NCI-H524 treated with DMSO at 0.1 percent for 48 hours (cell line): ENCODE data around the gene RILP.

Experiments used
- DNase-seq: peaks from one replicate; lab custom pipeline; 2025; lab: John Stamatoyannopoulos, UW

RILP gene

DNA sequence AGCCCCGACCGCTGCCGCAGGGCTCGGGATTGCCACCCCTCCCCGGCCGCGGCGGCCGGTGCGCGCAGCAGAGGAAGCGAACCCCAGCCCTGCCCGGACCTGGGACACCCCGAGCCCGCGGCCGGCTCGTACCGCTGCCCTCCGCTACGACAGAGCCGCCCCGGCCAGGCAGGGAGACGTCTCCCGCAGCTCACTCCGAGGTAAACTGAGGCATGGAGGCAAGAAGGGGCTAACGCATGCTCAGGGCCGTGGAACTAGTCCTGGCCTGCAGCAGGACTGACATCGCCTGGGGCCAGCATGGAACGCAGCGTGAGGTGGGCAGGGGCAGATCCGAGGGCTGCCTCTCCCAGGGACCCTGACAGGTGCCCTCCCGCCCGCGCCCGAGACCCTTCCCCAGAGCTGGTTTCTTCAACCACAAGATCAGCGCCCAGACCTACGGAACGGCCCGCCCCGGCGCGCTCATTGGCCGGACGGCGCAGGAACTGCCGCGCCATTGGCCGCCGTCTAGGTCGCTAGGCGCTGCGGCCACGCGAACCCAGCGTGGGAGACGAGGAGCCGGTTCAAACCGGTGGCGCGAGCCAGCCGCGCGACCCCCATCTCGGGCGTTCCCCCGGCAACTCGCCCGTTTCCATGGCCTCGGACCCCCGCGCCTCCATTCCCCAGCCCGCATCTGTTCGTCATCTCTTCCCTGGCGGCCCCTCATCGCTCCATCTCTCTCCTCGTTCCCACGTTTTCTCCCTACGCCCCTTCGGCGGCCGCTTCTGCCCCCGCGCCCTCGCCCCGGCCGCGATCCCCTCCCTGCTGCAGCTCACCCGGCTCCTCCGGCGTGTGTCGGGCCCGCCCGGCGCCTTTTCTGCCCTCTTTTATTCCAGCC lies 21.4 kb downstream of the RILP start, which contains the start of gene SLC43A2:
Gene SLC43A2, minus strand, starts transcription at position 853 of the 874 bp plus-strand sequence. CDS start 960 bp downstream, outside the sequence.
- DNase-seq = peak; percentile 44

DNA sequence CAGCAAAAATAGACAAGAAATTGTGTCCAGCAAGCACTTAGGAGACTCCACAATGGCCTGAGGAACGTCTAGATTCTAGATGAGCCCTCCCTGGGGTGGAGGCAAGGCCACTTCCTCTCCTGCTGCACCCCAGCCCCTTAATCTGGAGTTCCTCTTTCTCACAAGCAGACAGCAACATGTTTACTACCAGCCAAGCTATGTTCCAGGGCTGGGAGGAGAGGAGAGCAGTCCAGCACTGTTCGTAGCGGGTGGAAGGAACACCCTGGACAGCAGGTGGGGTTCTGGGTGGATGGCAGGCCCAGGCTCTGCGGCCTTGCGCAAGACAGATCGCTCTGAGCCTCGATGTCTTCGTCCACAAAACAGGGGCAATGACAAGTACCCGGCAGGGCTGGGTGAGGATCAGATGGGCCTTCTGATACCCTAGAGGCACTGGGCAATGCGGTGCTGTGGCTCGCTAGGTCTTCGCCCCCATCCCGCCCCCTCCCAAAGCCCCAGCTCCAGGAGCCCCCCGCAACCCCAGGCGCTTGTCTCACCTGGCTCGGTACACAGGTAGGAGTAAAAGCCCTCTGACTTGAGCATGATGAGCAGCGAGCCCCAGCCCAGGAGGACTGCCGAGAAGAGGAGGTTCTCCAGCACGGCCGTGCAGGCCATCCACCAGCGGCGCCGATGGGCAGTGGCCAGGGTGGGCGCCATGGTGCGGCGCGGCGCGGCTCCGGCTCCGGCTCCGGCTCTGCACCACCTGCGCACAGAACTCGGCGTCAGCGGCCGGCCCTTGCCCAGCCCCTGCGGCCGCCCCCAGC lies 22.3 kb downstream of the RILP start:
- DNase-seq = no peak

DNA sequence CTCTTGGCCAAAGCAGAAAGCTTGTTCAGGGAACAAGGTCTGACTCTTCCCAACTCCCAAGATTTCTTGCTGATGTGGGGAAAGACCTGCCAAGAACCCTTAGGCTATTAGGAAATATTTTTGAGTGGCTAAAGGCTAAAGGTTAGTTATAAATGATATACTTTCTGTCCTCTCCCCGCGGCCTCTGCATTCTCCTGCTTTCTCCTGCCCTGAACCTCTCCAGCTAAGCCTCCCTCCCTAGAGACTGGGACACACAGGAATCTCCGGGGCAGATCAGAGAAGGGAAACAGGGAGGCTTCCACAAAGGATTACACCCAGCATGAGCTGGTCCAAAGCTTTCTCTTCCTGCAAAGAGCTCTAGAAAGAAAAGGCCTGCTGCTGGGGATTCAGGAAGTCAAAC lies 23.3 kb downstream of the RILP start:
- no peak for DNase-seq

DNA sequence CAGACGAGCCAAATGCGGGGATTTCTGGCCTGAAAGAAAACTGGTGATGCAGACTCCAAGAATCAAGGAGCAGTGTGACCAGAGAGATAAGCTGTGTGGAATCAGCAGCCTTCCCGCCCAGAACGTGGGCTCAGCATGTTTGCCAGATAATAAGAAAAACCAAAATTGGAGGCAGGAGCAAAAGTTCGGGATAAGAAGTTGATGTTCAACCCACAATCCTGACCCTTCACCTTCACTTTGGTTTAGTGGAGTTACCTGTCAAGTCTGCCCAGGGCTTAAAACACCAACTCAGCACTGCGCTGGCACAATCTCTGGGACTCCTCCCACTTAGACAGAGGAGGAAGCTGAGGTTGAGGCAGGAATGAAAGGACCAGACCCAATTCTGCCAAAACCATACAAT lies 24.1 kb downstream of the RILP start:
- DNase-seq = no peak

DNA sequence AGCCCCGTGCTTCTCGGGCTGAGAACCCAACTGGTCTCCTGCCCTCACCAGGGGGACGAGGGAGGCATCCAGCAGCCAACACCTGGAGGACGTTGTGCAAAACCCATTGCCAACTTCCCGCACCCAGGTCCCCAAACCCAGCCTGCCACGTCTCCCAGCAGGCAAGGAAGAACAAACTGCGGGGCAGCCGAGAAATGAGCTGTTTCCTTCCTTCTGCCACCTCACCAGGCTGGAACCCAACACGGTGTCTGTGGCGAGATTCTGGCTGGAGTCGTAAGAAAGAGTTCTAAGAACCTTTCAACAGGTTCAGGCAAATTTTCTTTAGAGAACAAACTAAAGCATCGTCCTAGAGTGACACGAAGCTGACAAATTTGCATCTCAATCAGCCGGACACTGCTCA lies 24.6 kb downstream of the RILP start:
- no peak for DNase-seq

DNA sequence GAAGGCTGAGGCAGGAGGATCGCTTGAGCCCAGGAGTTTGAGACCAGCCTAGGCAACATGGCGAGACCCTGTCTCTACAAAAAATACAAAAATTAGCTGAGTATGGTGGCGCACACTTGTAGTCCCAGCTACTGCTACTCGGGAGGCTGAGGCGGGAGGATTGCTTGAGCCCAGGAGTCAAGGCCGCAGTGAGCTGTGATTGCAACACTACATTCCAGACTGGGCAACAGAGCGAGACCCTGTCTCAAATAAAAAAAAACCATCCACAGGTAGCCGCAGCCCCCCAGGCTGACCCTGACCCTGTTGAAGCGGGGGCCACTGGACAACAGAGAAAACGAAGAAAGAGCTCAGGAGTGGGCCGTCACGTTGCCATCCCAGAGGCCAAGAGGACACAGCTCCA lies 25.0 kb downstream of the RILP start:
- no peak for DNase-seq

DNA sequence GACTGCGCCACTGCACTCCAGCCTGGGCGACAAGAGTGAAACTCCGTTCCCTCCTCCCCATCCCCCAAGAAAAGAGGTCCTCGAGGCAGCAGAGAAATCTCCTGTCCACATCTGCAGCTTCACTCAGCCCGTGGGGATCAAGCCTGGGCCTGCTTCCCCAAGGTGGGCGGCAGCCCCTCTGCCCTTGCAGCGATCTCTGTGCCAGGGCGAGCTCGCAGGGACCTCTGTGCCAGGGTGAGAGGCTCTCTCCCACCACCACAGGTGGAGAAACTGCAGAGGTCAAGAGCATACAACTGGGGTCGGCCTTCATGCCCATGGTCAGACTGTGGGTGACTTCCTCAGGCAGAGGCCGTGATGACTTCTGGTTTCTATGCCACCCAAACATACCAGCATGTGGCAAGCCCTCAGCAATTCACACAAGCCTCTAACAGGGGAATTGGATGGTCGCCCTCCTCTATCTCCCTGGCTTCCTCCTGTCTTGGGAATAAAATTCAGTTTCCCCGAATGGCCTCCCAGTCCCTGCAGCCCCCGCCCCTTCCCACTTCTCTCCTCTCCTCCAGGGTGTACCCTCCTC lies 26.5 kb downstream of the RILP start:
- DNase-seq = no peak

DNA sequence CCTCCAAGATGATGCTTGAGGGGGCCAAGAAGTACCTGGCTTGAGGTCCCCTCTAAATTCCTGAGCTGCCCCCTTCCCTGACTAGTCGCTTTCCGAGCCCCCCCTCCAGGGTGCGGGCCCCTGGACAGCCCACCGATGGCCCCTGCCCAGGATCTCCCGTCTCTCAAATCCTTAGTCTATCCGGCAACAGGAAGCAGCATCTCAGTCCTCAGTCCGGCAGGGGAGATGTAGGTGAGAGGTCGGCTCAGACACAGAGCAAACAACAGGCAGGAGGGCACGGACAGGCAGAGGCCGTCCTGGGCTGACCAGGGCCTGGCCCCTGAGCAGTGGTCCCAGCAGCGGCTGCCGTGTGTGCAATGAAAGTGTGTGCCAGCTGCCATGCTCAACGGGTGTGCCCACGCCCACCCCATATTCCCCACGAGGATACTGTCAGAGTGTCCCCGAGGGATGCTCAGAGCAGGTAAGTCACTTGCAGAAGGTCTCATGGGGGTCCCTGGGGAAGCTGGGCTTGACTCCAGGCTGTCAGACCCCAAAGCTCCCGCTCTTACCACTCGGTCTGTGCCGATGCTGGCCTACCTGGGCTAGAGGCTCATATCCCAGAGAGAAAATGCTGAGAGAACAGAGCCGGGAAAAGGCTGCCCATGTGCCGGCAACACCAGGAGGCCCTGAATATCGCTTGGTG lies 28.3 kb downstream of the RILP start:
- no peak for DNase-seq

DNA sequence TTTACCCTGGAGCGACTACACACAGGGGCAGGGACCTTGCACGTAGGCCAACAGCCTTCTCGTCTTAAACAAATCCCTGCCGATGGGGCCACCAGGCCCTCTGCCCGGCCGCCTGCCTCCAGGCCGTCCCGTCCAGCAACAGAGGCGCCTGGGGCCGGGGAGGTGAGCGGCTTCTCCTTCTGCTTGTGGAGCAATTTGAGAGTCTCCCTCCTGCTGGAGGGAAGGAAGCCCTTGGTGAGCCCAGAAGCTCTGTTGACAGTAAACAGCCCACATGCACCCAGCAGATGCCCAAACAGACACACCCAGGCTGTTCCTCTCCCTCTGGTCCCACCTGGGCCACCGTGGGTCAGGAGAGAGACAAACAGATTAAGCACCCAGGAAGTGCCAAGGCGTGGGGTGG lies 29.2 kb downstream of the RILP start:
- DNase-seq = no peak

DNA sequence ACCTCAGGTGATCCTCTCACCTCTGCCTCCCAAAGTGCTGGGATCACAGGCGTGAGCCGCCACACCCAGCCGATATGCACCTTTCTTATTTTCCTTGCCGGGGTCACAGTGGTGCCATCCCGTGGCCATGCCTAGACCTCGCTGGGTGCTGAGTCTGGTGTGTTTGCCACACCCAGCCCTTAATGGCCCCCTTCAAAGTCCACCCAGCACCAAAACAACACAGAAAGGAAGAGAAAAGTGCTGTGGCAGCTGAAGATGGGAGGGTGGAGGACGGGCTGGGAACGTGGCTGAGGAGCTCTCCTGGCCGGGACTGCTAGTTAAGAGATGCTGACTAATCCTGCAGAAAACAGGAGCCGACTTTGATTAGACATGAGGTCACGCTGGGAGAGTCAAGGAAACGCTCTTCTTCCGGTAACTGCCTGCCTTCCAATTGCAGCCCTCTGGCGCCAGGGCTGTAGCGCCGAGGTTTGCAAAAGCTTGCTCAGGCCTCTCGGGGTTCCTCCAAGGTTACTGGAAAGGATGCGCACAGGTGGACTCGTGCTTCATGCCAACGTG lies 32.0 kb downstream of the RILP start:
- DNase-seq = no peak

DNA sequence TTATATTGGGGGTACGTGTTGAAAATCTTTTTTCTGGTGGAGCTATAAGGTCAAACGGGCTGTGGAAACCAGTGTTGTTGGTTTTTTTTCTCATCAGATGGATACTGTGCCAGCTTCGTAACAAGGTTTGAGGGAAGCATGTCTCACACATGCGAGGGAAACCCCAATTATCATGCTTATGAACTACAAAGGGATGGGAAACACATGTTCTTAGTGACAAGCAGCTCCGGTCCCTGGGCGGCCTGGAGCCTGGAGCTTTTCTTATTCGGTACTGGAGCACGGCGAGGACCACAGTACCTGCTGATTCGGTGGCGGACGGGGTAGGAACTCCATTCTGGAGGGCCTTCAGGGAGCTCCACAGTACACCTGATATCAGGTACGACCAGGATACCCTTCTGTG lies 33.6 kb downstream of the RILP start:
- DNase-seq = no peak

DNA sequence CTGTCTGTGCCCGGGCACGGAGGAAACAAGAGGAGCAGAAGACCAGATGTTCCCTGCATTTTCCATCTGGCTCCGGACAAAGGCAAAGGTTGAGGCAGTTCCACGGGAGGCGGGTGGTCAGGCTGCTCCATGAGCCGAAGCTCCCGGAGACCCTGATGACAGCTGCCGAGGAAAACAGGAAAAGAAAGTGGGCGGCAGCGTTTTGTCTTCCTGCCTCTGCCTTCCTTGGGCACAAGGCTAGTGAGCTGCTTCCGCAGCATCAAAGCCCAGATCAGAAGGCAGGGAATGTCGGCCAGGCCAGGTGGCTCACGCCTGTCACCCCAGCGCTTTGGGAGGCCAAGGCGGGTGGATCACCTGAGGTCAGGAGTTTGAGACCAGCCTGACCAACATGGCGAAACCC lies 37.3 kb downstream of the RILP start:
- DNase-seq = no peak

DNA sequence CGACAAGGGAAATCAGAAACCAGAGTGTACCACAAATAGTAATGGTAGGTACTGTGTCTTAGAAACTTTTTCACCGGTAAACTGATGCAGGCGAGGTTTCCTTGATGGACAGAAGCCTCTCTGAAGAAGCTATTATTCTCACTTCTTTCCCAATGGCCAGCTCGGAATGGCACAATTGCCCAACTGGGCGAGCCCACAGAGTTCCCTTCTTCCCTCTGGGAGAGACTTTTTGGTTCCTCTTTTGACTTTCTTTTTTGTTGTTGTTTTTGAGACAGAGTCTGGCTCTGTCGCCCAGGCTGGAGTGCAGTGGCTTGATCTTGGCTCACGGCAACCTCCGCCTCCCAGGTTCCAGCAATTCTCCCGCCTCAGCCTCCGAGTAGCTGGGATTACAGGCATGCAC lies 38.0 kb downstream of the RILP start:
- no peak for DNase-seq

DNA sequence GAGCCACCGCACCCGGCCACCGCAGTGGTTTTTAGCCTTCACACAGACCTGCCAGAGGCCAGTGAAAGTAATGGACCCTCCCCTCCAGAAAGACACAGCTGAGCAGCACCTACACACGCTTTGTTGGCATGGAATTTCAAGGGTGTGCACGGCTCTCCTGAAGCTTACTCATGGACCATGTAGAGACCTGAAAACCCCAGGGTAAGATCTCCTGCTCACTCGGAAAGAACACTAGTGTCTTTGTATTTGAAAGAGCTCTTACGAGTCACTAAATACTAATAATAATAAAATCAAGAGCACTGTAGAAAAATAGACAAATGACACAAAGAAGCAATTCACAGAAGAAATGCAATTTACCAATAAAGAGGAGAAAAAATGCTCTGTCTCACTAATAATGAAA lies 41.0 kb downstream of the RILP start:
- DNase-seq = no peak

DNA sequence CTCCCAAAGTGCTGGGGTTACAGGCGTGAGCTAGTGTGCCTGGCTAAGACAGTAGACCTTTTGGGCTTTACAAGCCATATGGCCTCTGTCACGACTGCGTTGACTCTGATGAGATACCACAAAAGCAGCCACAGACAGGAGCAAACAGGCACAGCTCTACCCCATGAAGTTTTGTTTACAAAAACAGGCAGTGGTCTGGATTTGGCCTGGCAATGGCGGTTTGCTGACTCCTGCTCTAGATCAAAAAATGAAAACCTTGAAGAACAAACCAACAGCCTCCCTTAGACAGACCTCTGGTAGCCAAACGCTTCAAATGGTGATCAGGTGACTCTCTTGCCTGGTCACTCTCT lies 41.7 kb downstream of the RILP start:
- no peak for DNase-seq

DNA sequence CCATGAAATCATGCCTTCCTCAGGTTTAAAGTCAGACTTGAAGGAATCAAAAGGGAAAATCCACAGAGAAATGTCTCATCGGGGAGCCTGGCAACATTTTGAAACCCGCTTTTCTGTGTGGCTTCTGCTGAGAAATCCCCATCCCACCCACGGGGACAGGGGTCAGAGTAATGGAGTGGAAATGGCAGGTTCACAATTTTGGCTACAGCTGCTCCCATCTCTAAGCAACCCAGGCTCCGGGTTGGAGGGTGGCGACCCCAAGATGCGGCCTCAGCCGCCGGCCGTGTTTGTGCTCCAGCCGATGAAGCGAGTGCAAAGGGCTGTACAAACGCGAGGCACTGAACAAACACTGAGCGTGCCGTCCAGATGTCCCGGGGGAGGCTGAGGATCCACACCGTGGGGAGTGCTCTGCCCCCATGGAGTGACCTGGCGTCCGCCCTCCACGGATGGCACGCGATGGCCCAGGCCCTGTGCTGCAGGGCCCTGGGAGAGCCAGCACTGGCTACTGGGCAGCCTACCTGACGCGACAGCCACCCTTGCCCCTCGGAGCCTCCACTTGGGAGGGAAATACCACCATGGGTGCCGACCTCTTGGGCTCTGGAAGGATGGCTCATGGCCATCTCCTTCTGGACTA lies 43.2 kb downstream of the RILP start:
- no peak for DNase-seq

DNA sequence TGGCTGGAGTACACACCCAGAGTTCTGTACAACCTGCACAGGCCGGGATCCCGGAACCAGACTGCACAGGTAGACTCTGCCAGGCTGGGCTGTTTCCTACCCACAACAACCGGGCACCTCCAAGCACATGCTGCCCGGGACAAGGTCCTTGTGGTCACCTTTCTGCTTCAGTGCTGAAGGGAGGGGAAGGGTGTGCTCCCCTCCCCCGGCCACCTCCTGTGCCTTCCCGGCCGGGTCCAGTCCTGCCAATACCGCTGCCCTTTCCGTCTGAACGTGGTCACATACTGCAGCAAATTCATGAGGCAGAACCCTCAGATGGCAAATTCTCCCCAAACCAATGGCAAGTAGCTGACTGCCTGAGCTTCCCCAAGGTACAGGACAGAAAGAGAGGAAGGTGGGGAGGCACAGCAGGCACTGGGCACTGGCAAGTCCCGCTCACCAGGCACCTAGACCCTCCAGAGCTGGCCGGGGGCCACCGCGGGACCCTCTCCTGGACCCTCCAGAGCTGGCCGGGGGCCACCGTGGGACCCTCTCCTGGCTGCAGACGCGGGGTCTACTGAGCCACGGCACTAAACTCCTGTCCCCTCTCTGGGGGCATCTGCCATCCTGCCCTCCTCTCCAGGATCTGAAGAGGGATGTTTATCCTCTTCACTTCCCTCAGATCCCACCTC lies 43.9 kb downstream of the RILP start:
- DNase-seq = no peak

DNA sequence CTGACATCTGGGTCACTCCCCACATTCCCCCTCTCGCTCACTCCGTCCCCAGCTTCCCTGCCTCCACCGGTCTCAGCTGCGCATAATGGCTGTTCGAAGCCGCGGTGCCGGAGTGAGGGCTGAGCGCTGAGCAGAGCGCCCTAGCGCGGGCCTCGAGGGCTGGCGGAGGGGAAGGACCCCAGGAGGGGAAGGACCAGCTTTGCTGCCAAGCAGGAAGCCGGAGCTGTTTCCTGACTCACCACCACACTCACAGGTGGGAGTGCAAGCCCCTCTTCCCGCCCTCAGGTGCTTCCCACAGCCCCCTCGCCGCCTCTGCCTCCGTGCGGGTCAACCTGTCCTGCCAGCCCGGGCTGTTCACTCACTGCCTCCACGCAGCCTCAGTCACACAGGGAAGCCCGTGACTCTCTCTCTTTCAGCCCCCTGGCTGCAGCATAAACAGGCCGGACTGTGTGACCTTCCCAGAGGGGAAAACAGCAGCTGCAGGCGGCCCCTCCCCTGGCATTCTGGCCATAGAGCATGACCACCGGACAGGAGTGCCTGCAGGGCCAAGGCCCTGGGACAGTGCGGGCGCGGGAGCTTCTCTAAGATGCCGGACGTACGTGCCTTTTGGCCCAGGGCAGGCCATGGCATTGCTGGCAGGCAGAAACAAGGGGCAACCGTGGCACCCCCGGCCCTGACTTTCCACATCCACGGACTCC lies 44.7 kb downstream of the RILP start:
- no peak for DNase-seq

DNA sequence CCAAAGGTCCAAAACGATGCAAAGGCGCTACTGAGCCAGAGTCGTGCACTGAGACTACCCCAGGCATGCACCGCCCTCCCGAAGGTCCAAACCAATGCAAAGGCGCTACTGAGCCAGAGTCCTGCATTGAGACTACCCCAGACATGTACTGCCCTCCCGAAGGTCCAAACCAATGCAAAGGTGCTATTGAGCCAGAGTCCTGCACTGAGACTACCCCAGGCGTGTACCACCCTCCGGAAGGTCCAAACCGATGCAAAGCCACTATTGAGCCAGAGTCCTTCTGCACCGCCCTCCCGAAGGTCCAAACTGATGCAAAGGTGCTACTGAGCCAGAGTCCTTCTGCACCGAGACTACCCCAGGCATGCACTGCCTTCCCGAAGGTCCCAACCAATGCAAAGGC lies 48.1 kb downstream of the RILP start:
- no peak for DNase-seq

DNA sequence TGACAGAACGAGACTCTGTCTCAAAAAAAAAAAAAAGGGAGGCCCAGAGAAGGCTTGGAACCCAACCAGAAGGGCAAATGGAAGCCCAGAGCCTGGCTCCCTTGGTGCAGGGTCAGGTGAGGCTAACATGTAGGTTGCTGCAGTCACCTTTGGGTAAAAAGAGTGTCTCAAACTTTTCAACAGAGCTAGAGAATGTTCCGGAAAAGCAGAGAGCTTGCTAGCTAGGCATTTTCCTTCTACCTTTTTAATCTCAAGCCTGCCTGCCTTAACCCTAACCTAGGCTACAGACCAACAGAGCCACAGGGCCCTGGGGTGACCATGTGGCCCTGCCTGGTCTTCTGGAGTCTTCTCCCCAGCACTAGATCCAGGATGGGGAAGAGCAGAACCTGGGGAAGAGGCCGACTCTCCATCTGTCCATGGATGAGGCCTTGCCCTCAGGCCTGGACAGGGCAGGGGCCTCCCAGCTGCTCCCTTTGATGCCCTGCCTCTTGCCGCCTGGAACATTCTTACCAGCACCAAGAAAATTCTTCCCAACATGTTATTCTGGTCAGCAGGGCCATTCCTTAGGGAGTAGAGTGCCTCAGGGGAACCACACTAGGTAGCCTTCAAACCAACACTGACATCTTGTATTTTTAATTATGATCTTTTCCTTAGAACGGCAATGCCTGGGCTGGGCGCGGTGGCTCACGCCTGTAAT lies 51.1 kb downstream of the RILP start:
- DNase-seq = no peak
